D721Med (cell line): ENCODE results near the gene DHRS1.

Source experiments
- DNase-seq: peaks from one replicate; pipeline ENCODE4 v3.0.0; 2011; ENCODE audit warnings: low spot score; ENCODE audit not compliant: insufficient read length
- FAIRE-seq: peaks from 2 replicates; lab custom pipeline; 2011; peaks lifted over from hg19 to GRCh38; lab: Jason Lieb, UNC
- TF ChIP-seq, protein P1 (sequence below): IDR thresholded peaks from 2 replicates; pipeline ENCODE4 v1.5.1; 2012; ENCODE audit warnings: mild to moderate bottlenecking, control low read depth; ENCODE audit not compliant: insufficient read depth; ENCODE audit errors: missing control alignments

The DHRS1 gene

DNA sequence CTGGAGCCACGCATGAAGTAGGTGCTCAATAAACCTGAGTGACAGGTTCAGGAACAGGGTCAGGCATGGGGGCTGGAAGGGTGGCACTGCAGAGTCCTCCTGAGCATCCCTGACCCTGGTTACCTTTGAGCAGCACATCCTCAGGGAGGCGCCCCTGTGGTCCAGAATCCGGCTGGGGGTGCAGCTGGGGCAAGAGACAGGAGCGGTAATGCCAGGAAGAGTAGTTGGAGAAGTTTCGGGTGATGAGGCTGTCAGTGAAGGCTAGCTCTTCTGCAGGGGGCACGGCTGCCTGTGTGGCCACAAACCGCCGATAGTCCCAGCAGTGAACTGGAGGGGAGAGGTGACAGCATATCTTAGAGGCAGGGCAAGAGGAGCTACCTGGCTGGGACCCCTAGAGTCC, 30.2 kb downstream of the DHRS1 start:
- DNase-seq: no peak
- no peak for FAIRE-seq
- TF ChIP-seq, protein P1, sequence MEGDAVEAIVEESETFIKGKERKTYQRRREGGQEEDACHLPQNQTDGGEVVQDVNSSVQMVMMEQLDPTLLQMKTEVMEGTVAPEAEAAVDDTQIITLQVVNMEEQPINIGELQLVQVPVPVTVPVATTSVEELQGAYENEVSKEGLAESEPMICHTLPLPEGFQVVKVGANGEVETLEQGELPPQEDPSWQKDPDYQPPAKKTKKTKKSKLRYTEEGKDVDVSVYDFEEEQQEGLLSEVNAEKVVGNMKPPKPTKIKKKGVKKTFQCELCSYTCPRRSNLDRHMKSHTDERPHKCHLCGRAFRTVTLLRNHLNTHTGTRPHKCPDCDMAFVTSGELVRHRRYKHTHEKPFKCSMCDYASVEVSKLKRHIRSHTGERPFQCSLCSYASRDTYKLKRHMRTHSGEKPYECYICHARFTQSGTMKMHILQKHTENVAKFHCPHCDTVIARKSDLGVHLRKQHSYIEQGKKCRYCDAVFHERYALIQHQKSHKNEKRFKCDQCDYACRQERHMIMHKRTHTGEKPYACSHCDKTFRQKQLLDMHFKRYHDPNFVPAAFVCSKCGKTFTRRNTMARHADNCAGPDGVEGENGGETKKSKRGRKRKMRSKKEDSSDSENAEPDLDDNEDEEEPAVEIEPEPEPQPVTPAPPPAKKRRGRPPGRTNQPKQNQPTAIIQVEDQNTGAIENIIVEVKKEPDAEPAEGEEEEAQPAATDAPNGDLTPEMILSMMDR: no peak

DNA sequence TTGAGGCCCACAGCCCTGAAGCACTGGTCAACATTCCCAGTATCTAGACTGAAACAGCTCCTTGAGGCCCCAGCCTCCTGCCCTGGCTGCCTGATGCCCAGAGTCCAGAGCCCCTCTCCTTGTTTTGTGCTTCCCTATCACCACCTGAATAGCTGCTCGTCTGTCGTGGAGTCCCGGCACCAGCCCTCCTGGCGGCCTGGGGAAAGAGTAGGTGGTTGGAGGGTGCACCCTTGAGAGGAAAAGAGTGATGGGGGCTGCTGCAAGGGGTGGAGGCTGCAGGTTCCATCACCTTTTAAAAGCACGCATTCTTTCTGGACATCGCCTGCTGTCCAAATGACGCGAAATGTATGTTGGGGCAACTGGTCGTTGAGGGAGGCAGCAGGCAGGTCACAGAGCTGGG, 31.4 kb downstream of the DHRS1 start:
- no peak for FAIRE-seq
- no peak for DNase-seq
- TF ChIP-seq, protein P1: no peak

DNA sequence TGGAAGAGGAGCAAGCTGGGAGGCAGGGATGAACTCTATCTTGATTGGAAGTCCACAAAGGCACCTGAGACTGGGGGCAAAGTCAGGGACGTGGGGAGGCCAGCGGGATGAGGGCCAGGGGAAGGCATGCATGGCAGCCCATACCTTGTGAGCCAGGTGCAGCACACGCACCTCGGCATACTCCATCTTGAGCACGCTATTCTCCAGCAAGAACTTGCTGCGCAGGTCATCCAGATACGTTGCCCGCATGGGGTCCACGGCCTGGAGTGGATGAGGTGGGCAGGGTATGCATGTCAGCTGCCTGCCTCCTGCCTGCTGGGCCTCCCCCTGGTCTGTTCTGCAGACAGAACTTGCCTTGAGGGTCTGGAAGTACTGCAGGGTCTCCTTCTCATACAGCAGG, 32.1 kb downstream of the DHRS1 start:
- no peak for DNase-seq
- FAIRE-seq: no peak
- TF ChIP-seq, protein P1: no peak

DNA sequence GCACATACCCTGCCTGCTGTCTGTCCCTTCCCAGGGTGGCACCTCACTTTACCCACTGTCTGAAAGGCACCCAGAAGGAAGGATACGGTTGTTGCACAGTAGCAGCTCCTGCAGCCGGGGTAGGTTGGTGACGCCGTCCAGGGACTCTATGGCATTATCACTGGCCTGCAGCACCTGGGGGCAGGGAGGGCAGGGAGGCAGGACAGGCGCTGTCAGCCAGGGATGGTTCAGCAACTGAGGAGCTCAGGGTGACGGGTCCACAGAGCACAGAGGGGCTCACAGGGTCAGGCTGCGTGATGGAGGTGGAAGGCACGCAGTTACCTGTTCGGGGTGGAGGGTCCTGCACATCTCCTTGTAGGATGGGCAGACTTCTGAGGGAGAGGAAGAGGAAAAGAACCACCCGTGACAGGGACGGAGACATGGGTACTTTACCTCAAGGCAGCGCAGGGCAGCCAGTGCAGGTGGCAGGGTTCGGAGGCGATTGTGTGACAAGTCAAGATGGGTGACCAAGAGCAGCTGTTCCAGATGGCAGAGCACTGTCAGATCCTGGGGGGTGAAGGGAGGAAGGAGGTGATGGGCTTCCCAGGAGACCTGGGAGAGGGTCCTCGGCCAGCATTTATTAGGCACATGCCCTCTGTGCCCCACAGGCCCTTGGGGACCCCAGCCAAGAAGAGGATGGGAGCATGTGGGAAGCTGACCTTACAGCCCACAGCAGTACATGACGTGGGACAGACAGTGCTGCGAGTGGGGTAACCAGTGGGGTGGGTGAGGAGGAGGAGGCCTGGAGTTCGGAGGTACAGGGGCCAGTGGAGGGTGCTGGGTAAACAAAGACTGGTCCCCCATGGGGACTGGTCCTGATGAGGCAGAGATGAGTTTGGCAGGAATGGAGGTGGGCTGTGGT, 33.0 kb downstream of the DHRS1 start:
- no peak for FAIRE-seq
- TF ChIP-seq, protein P1: no peak
- DNase-seq: no peak

DNA sequence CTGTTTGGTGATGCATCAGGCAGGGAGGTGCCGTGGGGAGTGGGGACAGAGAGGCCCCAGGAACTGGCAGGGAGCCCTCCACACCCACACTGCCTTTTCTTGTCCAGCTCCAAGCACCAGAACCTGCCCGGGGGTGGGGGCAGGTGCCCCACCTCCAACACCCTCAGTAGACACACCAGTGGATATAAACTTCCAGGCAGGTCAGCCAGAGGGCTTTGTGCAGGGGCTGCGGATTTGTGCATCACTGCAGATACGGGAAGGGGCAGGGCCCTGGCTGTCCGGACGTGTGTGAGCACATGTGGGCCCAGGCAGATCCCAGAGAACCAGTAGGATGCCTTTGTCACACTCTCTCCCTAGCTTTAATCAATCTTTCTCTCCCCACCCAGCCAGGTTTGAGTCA, 35.3 kb downstream of the DHRS1 start:
- DNase-seq (no peak), FAIRE-seq (no peak)
- TF ChIP-seq, protein P1: no peak

DNA sequence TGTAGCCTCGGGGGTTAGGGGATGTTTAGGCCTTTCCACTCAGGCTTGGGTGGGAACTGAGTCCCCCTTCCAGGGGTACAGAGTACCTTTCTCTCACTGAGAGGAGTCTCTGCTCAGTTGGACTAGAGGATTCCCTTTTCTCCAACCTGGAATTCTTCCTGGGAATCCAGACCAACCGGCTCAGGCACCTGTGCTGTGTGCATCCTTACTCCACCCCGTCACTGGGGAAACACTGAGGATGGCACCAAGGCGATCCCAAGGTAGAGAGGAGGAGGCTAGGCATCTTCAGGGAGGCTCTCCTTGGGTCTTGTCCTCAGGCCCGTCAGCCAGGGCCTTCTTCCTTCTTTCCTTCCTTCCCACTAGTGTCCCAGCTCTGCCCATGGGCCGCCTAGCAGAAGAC, 35.7 kb downstream of the DHRS1 start:
- DNase-seq: no peak
- TF ChIP-seq, protein P1: no peak
- FAIRE-seq: no peak
